Fibroblast of pulmonary artery (primary cell): ENCODE data around the gene ZNF483.

Source experiments
- DNase-seq: peaks from one replicate; pipeline ENCODE4 v3.0.0-alpha.2; 2010; ENCODE audit warnings: low read depth
- H3K4me3 ChIP-seq: replicated peaks from 2 replicates; pipeline ENCODE4 v1.5.1; 2011; ENCODE audit warnings: low read depth, mild to moderate bottlenecking, control low read depth, low read length, moderate library complexity
- TF ChIP-seq, protein P1 (sequence below): IDR thresholded peaks from 2 replicates; pipeline ENCODE4 v1.5.1; 2011; ENCODE audit warnings: mild to moderate bottlenecking, control low read depth, low read length, inconsistent platforms; ENCODE audit errors: missing control alignments

ZNF483 gene

DNA sequence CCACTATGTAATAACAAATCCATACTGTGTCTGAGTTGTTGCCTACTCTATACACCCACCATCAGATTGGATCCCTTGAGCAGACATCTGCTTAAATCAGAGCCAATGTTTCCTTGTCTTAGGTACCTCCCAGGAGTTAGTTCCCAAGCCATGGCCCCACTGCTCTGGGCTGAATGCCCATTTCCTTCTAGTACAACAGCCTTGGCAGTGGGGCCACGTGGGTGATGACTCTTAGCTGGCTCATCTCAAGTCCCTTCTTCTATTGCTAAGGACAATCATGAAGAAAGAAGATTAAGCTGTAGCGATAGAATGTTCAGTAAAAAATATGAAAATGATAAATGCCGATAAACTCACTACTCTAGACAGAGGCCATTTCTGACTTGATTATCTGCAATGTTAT lies 57.9 kb downstream of the ZNF483 start:
- DNase-seq = peak; percentile 72
- TF ChIP-seq, protein P1, sequence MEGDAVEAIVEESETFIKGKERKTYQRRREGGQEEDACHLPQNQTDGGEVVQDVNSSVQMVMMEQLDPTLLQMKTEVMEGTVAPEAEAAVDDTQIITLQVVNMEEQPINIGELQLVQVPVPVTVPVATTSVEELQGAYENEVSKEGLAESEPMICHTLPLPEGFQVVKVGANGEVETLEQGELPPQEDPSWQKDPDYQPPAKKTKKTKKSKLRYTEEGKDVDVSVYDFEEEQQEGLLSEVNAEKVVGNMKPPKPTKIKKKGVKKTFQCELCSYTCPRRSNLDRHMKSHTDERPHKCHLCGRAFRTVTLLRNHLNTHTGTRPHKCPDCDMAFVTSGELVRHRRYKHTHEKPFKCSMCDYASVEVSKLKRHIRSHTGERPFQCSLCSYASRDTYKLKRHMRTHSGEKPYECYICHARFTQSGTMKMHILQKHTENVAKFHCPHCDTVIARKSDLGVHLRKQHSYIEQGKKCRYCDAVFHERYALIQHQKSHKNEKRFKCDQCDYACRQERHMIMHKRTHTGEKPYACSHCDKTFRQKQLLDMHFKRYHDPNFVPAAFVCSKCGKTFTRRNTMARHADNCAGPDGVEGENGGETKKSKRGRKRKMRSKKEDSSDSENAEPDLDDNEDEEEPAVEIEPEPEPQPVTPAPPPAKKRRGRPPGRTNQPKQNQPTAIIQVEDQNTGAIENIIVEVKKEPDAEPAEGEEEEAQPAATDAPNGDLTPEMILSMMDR = no peak
- no peak overlapping the region for H3K4me3 ChIP-seq

DNA sequence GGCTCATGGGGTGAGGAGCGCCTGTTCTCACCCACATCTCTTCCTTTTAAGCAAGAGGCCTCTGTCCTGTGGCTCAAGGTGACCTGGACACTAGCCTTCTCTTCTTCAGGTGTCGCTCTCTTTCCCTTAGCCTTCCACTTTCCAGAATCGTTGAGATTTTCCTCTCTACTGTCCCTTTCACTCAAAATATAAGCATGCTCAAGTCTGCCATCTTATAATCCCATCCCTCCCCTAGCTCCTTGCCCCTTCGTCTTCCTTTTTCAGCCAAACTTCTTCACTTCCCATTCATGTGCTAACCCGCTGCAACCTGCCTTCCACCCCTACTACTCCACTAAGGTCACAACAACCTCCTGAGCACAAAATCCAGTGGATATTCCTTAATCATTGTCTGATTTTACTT lies 61.4 kb downstream of the ZNF483 start:
- TF ChIP-seq, protein P1 = no peak
- DNase-seq = no peak
- no peak overlapping the region for H3K4me3 ChIP-seq

- H3K4me3 ChIP-seq = no peak overlapping the region
- peak; percentile 36 for DNase-seq
- TF ChIP-seq, protein P1 = no peak
Observed at GRCh38 chr9:111588846-111589245, 63.9 kb downstream of the ZNF483 start.

DNA sequence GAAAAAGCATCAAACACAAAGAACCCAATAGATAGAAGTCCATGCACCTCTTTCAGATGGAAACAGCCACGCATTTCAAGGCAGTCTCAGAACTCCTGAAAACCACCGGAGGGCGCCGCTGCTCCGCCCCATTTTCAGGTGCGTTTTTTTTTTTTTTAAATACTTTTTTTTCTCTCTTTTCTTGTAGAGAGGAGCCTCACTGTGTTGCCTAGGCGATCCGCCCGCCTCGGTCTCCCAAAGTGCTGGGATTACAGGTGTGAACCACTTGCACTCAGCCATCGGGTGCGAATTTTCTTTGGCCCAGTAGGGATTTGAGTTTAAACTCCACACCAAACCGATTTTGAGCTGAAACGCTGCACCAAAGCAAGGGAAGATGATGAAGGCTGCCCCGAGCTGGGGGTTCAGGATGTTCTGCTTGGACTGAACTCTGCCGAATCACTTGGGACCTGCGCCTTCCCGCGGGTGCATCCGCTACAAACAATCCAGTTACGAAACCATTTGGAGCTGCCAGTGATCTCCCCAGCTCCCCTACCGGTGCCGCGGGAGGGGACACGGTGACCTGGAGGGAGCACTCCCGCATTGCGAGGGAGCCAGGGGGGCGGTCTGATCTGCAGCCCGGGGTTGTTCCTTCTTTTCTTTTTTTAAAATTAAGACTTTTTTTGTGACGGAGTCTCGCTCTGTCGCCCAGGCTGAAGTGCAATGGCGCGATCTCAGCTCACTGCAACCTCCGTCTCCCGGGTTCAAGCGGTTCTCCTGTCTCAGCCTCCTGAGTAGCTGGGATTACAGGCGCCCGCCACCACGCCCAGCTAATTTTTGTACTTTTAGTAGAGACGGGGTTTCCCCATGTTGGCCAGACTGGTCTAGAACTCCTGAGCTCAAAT lies 73.1 kb downstream of the ZNF483 start:
- peak; percentile 78 for DNase-seq
- TF ChIP-seq, protein P1 = peak; percentile 70
- peak overlapping the region; percentile 80 for H3K4me3 ChIP-seq

GRCh38 chr9:111598733-111599091 lies 73.7 kb downstream of the ZNF483 start:
- H3K4me3 ChIP-seq = peak overlapping the region; percentile 80
- TF ChIP-seq, protein P1 = no peak
- DNase-seq = peak; percentile 63

GRCh38 chr9:111599092-111599954 lies 74.3 kb downstream of the ZNF483 start, which contains the start of gene PTGR1:
PTGR1 (minus strand) TSS chr9:111599647; CDS start chr9:111597422, 2,225 bp downstream.
- TF ChIP-seq, protein P1 = no peak
- peak within 1 kb of the TSS; percentile 80 for H3K4me3 ChIP-seq

More at GRCh38 chr9:111599092-111599954, 74.3 kb downstream of the ZNF483 start, which contains the start of gene PTGR1:
- DNase-seq = peak; percentile 94
